Adrenal gland (tissue), 12 donors: ENCODE results near the gene ZNF619. TPM values are rescaled to one million over a fixed set of nuclear protein-coding genes. Genes with fewer than 3 reads are reported as not detected.

Experiments used
- DNase-seq, 7 donors: peaks; one replicate each; pipeline ENCODE4 v3.0.0-alpha.2; 2019 to 2020
- H3K27ac ChIP-seq, 5 donors: fragments of 200-600 bp; sonication (generic) in 4 of 5; 1 replicate in 3 of 5; 2 replicates in 2 of 5; pipeline versions ENCODE4 v1.5.1 to v1.8.0; 2016 to 2020; ENCODE audit warnings: mild to moderate bottlenecking in 1 of 5
- H3K27me3 ChIP-seq: fragments of 200-600 bp; 2 replicates; pipeline ENCODE4 v1.8.0; 2021
- H3K36me3 ChIP-seq, 2 donors: fragments of 200-600 bp; replicated peaks in 1 of 2; 1 replicate in 1 of 2; 2 replicates in 1 of 2; pipeline versions ENCODE4 v1.5.1 to v1.8.0; 2018 to 2022
- H3K4me1 ChIP-seq, 2 donors: fragments of 200-600 bp; replicated peaks in 1 of 2; 1 replicate in 1 of 2; 2 replicates in 1 of 2; pipeline versions ENCODE4 v1.5.1 to v1.8.0; 2018 to 2021
- H3K4me3 ChIP-seq, 4 donors: fragments of 200-600 bp; sonication (generic) in 3 of 4; one replicate each; pipeline ENCODE4 v1.5.1; 2016 to 2018
- H3K9me3 ChIP-seq, 3 donors: fragments of 200-600 bp; sonication (generic) in 1 of 3; replicated peaks in 1 of 3; 1 replicate in 2 of 3; 2 replicates in 1 of 3; pipeline versions ENCODE4 v1.5.1 to v1.8.0; 2016 to 2021
- POLR2A ChIP-seq, 2 donors: fragments of 450-650 bp; IDR thresholded peaks; one replicate each; pipeline ENCODE4 v1.6.1; 2017; ENCODE audit warnings: antibody characterized with exemption in 2 of 2, mild to moderate bottlenecking in 2 of 2, moderate library complexity in 1 of 2
- WGBS, 4 donors: extraction: QIAGEN DNeasy Blood & Tissue Kit in 2 of 4; methylation state at CpG; one replicate each; pipeline versions ENCODE4 v1.1.5 to v1.1.7; 2013 to 2017; 5-methylcytosine and 5-hydroxymethylcytosine counted together
- intact Hi-C, 2 donors: fragments of 100-400 bp; cut with DNase I; formaldehyde crosslinking; loops; one replicate each; pipeline versions ENCODE4 v1.14.1 to v1.15.0; 2022 to 2023
- polyA plus RNA-seq, 3 donors: library from polyadenylated mRNA; stranded (reverse); fragments of 200-250 nt in 2 of 3; fragments of 350-450 nt in 1 of 3; fragmentation: Illumina TruSeq in 1 of 3; extraction: RNeasy Lipid Tissue Mini Kit (QIAGEN cat#74804) in 1 of 3; gene quantifications; one replicate each; pipeline ENCODE4 v1.2.3, GENCODE V29; 2013 to 2014
- total RNA-seq, 9 donors: library from RNA; depleted of rRNA in 4 of 9; stranded (reverse); fragments of >200 nt in 4 of 9; fragments of 120-200 nt in 1 of 9; fragmentation: NEBNext Ultra II Directional in 1 of 9; extraction: Animal tissue kit (Norgen Biotek cat#: 25700) in 1 of 9; gene quantifications; one replicate each; pipeline versions ENCODE4 v1.1.0 to v1.2.4, GENCODE V29; 2013 to 2023
- TF ChIP-seq, protein P1 (sequence below), 6 experiments: fragments of 450-650 bp in 4 of 6; fragments of 200-600 bp in 2 of 6; sonication (generic) in 1 of 6; IDR thresholded peaks; 1 replicate in 5 of 6; 2 replicates in 1 of 6; pipeline versions ENCODE4 v1.5.1 to v1.8.0; 2016 to 2021; ENCODE audit warnings: antibody characterized with exemption in 6 of 6, mild to moderate bottlenecking in 2 of 6, moderate library complexity in 1 of 6
- donor health status: healthy with polysubstance abuse.
- donor health status: Bipolar disorder and iron deficiency.
- donor health status: DM: yes; HTN: yes; CAD: no.
- donor health status: DM: no; HTN: no; CAD: no.
- donor health status: DM: no; HTN: no; CAD: no.
- donor health status: DM: yes; HTN: yes; CAD: no.

Gene ZNF619
- total and polyA plus RNA-seq, 12 donors: 0.77 to 11.0 (median 5.7) TPM

GRCh38 chr3:40511031-40511718, 34.3 kb downstream of the ZNF619 start:
- no peak for TF ChIP-seq POLR2A (IDR thresholded peaks at IDR 0.05)
- TF ChIP-seq, protein P1, sequence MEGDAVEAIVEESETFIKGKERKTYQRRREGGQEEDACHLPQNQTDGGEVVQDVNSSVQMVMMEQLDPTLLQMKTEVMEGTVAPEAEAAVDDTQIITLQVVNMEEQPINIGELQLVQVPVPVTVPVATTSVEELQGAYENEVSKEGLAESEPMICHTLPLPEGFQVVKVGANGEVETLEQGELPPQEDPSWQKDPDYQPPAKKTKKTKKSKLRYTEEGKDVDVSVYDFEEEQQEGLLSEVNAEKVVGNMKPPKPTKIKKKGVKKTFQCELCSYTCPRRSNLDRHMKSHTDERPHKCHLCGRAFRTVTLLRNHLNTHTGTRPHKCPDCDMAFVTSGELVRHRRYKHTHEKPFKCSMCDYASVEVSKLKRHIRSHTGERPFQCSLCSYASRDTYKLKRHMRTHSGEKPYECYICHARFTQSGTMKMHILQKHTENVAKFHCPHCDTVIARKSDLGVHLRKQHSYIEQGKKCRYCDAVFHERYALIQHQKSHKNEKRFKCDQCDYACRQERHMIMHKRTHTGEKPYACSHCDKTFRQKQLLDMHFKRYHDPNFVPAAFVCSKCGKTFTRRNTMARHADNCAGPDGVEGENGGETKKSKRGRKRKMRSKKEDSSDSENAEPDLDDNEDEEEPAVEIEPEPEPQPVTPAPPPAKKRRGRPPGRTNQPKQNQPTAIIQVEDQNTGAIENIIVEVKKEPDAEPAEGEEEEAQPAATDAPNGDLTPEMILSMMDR (IDR thresholded peaks at IDR 0.05): no peak
- no peak overlapping the region for H3K27ac ChIP-seq
- H3K4me1 ChIP-seq: peaks cover 0 to 6% of the 10 kb centered on the region in 2 donors
- no peaks in the 10 kb centered on the region for H3K9me3 ChIP-seq
- DNase-seq: no peak
- H3K36me3 ChIP-seq: no peaks in the 10 kb centered on the region
- H3K27me3 ChIP-seq: no peaks in the 10 kb centered on the region
- 94 to 100% (median 98%) methylated on average over 1 of the region's 1 CpG for WGBS, 4 donors
- H3K4me3 ChIP-seq: no peak overlapping the region
- intact Hi-C loops: loop anchor here in 1 of 2 donors (10.0 kb wide), 1 partner anchor 56 kb away; the partner anchor contains the start of gene RPL14

GRCh38 chr3:40516201-40516600, 39.3 kb downstream of the ZNF619 start:
- Histone ChIP-seq H3K36me3 (no peaks in the 10 kb centered on the region), H3K9me3 (no peaks in the 10 kb centered on the region), H3K27ac (no peak overlapping the region), H3K4me1 (no peaks in the 10 kb centered on the region), H3K4me3 (no peak overlapping the region), H3K27me3 (no peaks in the 10 kb centered on the region)
- WGBS, 4 donors: 81 to 85% (median 83%) methylated on average over 5 of the region's 5 CpGs
- no peak for DNase-seq
- intact Hi-C loops: loop anchor here in 1 of 2 donors (10.0 kb wide), 1 partner anchor 61 kb away; the partner anchor contains the start of gene RPL14
- TF ChIP-seq POLR2A (IDR thresholded peaks at IDR 0.05): no peak
- TF ChIP-seq, protein P1 (IDR thresholded peaks at IDR 0.05): no peak

GRCh38 chr3:40518067-40518466, 41.1 kb downstream of the ZNF619 start:
- 82 to 92% (median 84%) methylated on average over 1 of the region's 1 CpG for WGBS, 4 donors
- peak in 1 of 7 donors; percentile 26 for DNase-seq
- Histone ChIP-seq H3K27ac (no peak overlapping the region), H3K4me3 (no peak overlapping the region), H3K9me3 (no peaks in the 10 kb centered on the region), H3K4me1 (no peaks in the 10 kb centered on the region), H3K27me3 (no peaks in the 10 kb centered on the region), H3K36me3 (no peaks in the 10 kb centered on the region)
- TF ChIP-seq, protein P1 (IDR thresholded peaks at IDR 0.05): no peak
- TF ChIP-seq POLR2A (IDR thresholded peaks at IDR 0.05): no peak
- intact Hi-C loops: loop anchor here in 1 of 2 donors (10.0 kb wide), 1 partner anchor 63 kb away; the partner anchor contains the start of gene RPL14

GRCh38 chr3:40518848-40519247, 41.9 kb downstream of the ZNF619 start:
- intact Hi-C loops: loop anchor here in 1 of 2 donors (10.0 kb wide), 1 partner anchor 64 kb away; the partner anchor contains the start of gene RPL14
- H3K27me3 ChIP-seq: no peaks in the 10 kb centered on the region
- peaks cover 0 to under 1% of the 10 kb centered on the region in 2 donors for H3K4me1 ChIP-seq
- no peaks in the 10 kb centered on the region for H3K9me3 ChIP-seq
- no peaks in the 10 kb centered on the region for H3K36me3 ChIP-seq
- no peak for TF ChIP-seq POLR2A (IDR thresholded peaks at IDR 0.05)
- TF ChIP-seq, protein P1 (IDR thresholded peaks at IDR 0.05): no peak
- DNase-seq: no peak
- H3K27ac ChIP-seq: no peak overlapping the region
- 81 to 93% (median 86%) methylated on average over 1 of the region's 1 CpG for WGBS, 4 donors
- no peak overlapping the region for H3K4me3 ChIP-seq
